Thoracic aorta (tissue), 2 donors: ENCODE results near the gene ABCA13. TPM values are rescaled to one million over a fixed set of nuclear protein-coding genes. Genes with fewer than 3 reads are reported as not detected.

Experiments
- ATAC-seq: fragments of 150-250 bp; one replicate; pipeline ENCODE4 v1.8.0; 2017; ENCODE audit warnings: low read depth; ENCODE audit not compliant: insufficient number of reproducible peaks, low FRiP score
- DNase-seq: peaks from one replicate; pipeline ENCODE4 v3.0.0-alpha.2; 2020; ENCODE audit warnings: low spot score
- H3K27ac ChIP-seq, 2 donors: fragments of 200-600 bp; sonication (generic); 1 replicate in 1 of 2; 2 replicates in 1 of 2; pipeline ENCODE4 v1.5.1; 2016; ENCODE audit warnings: mild to moderate bottlenecking in 2 of 2, moderate library complexity in 2 of 2
- H3K27me3 ChIP-seq: fragments of 200-600 bp; sonication (generic); replicated peaks from 2 replicates; pipeline ENCODE4 v1.6.0; 2016; ENCODE audit warnings: mild to moderate bottlenecking; ENCODE audit not compliant: insufficient read depth
- H3K36me3 ChIP-seq: fragments of 200-600 bp; sonication (generic); one replicate; pipeline ENCODE4 v1.5.1; 2016
- H3K4me1 ChIP-seq, 2 donors: fragments of 200-600 bp; sonication (generic); 1 replicate in 1 of 2; 2 replicates in 1 of 2; pipeline versions ENCODE4 v1.5.1 to v1.6.0; 2016; ENCODE audit warnings: low read depth in 2 of 2, mild to moderate bottlenecking in 1 of 2; ENCODE audit not compliant: control insufficient read depth in 1 of 2
- H3K4me3 ChIP-seq: fragments of 200-600 bp; sonication (generic); 2 replicates; pipeline ENCODE4 v1.5.1; 2016; ENCODE audit warnings: mild to moderate bottlenecking
- H3K9me3 ChIP-seq: fragments of 200-600 bp; sonication (generic); 2 replicates; pipeline ENCODE4 v1.5.1; 2016
- CTCF ChIP-seq: fragments of 200-600 bp; sonication (generic); IDR thresholded peaks from one replicate; pipeline ENCODE4 v1.5.1; 2019; ENCODE audit warnings: antibody characterized with exemption
- total RNA-seq, 2 donors: library from RNA; depleted of rRNA; stranded (reverse); fragments of >200 nt; gene quantifications; one replicate each; pipeline versions ENCODE4 v1.1.0 to v1.2.3, GENCODE V29; 2016

ABCA13 gene
- total RNA-seq, 2 donors from 2014 or later, result not detected

DNA sequence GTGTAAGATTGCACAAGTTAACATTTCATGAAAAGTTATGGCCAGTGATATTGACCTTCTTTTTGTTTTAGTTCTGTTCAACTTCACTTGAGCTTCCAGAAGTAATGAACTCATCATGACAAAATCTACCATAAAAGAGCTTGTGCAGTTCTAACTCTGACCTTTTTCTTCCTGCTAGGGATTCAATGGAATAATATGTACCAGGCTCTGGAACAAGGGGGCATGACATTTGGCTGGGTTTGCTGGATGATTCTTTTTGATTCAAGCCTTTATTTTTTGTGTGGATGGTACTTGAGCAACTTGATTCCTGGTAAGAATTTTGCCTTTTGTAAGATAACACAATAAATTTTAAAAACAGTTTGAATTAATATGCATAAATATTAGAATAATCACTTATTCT is 205.0 kb downstream of the ABCA13 start:
- no peak for DNase-seq
- H3K36me3 ChIP-seq, result no peaks in the 10 kb centered on the region
- no peak for ATAC-seq
- H3K27me3 ChIP-seq, result no peaks in the 10 kb centered on the region
- no peak overlapping the region for H3K4me3 ChIP-seq
- H3K4me1 ChIP-seq, result no peaks in the 10 kb centered on the region
- TF ChIP-seq CTCF, result no peak
- H3K27ac ChIP-seq, result no peak overlapping the region
- H3K9me3 ChIP-seq, result peaks cover under 1% of the 10 kb centered on the region

GRCh38 chr7:48380921-48381320 is 209.7 kb downstream of the ABCA13 start:
- DNase-seq (no peak), ATAC-seq (no peak)
- Histone ChIP-seq H3K9me3 (no peaks in the 10 kb centered on the region), H3K36me3 (no peaks in the 10 kb centered on the region), H3K27me3 (no peaks in the 10 kb centered on the region), H3K4me1 (no peaks in the 10 kb centered on the region), H3K4me3 (no peak overlapping the region), H3K27ac (no peak overlapping the region)
- TF ChIP-seq CTCF, result no peak

GRCh38 chr7:48381571-48381970 is 210.3 kb downstream of the ABCA13 start:
- ATAC-seq, result no peak
- Histone ChIP-seq H3K36me3 (no peaks in the 10 kb centered on the region), H3K27ac (no peak overlapping the region), H3K4me3 (no peak overlapping the region), H3K9me3 (no peaks in the 10 kb centered on the region), H3K4me1 (no peaks in the 10 kb centered on the region), H3K27me3 (no peaks in the 10 kb centered on the region)
- TF ChIP-seq CTCF, result no peak
- DNase-seq, result no peak

- Histone ChIP-seq H3K27me3 (no peaks in the 10 kb centered on the region), H3K27ac (no peak overlapping the region), H3K9me3 (no peaks in the 10 kb centered on the region), H3K4me3 (no peak overlapping the region), H3K4me1 (no peaks in the 10 kb centered on the region), H3K36me3 (no peaks in the 10 kb centered on the region)
- no peak for DNase-seq
- TF ChIP-seq CTCF, result no peak
- no peak for ATAC-seq
Measured at GRCh38 chr7:48384180-48384752, 213.0 kb downstream of the ABCA13 start.

- no peak for TF ChIP-seq CTCF
- H3K27ac ChIP-seq, result no peak overlapping the region
- ATAC-seq (no peak), DNase-seq (no peak)
- no peaks in the 10 kb centered on the region for H3K4me1 ChIP-seq
- no peaks in the 10 kb centered on the region for H3K9me3 ChIP-seq
- no peak overlapping the region for H3K4me3 ChIP-seq
- no peaks in the 10 kb centered on the region for H3K36me3 ChIP-seq
- H3K27me3 ChIP-seq, result no peaks in the 10 kb centered on the region
Measured at GRCh38 chr7:48387932-48388331, 216.7 kb downstream of the ABCA13 start.
